Testis (tissue), 3 donors: Measurements from ENCODE around the gene GNA12. TPM values are rescaled to one million over a fixed set of nuclear protein-coding genes. Genes with fewer than 3 reads are reported as not detected.

ENCODE experiments used
- DNase-seq: peaks from one replicate; pipeline ENCODE4 v3.0.0-alpha.2; 2019
- H3K27ac ChIP-seq, 2 donors: fragments of 200-600 bp; sonication (generic); one replicate each; pipeline ENCODE4 v1.5.1; 2019
- H3K27me3 ChIP-seq: fragments of 200-600 bp; sonication (generic); one replicate; pipeline ENCODE4 v1.5.1; 2019
- H3K36me3 ChIP-seq: fragments of 200-600 bp; sonication (generic); one replicate; pipeline ENCODE4 v1.5.1; 2017; ENCODE audit warnings: low read depth; ENCODE audit errors: missing control alignments
- H3K4me1 ChIP-seq: fragments of 200-600 bp; sonication (generic); one replicate; pipeline ENCODE4 v1.5.1; 2019
- H3K4me3 ChIP-seq, 2 donors: fragments of 200-600 bp; sonication (generic); one replicate each; pipeline ENCODE4 v1.5.1; 2017 to 2019
- H3K9me3 ChIP-seq: fragments of 200-600 bp; sonication (generic); one replicate; pipeline ENCODE4 v1.5.1; 2017
- POLR2A ChIP-seq: fragments of 450-650 bp; IDR thresholded peaks from one replicate; pipeline ENCODE4 v1.6.1; 2017; ENCODE audit warnings: antibody characterized with exemption, mild to moderate bottlenecking, moderate library complexity
- WGBS, 2 donors: methylation state at CpG; one replicate each; pipeline ENCODE4 v1.1.5; 2018; 5-methylcytosine and 5-hydroxymethylcytosine counted together
- intact Hi-C: fragments of 100-400 bp; cut with DNase I; formaldehyde crosslinking; loops from one replicate; pipeline ENCODE4 v1.15.1; 2023; ENCODE audit warnings: low total_unique reads
- polyA plus RNA-seq: library from polyadenylated mRNA; stranded (reverse); fragments of 350-450 nt; fragmentation: Illumina TruSeq; extraction: RNeasy Lipid Tissue Mini Kit (QIAGEN cat#74804); gene quantifications from one replicate; pipeline ENCODE4 v1.2.3, GENCODE V29; 2014; ENCODE audit warnings: low read depth, low replicate concordance; ENCODE audit not compliant: insufficient read depth
- total RNA-seq, 2 donors: library from RNA; depleted of rRNA; stranded (reverse); fragments of >200 nt; gene quantifications; one replicate each; pipeline ENCODE4 v1.2.3, GENCODE V29; 2016
- TF ChIP-seq, protein P1 (sequence below), 3 experiments: fragments of 450-650 bp in 2 of 3; fragments of 200-600 bp in 1 of 3; sonication (generic) in 1 of 3; IDR thresholded peaks; one replicate each; pipeline ENCODE4 v1.5.1; 2016 to 2019; ENCODE audit warnings: antibody characterized with exemption in 3 of 3, mild to moderate bottlenecking in 2 of 3, moderate library complexity in 1 of 3

Gene GNA12
- total and polyA plus RNA-seq, 3 donors from 2014 or later: 50.0 to 69.6 (median 53.2) TPM

DNA sequence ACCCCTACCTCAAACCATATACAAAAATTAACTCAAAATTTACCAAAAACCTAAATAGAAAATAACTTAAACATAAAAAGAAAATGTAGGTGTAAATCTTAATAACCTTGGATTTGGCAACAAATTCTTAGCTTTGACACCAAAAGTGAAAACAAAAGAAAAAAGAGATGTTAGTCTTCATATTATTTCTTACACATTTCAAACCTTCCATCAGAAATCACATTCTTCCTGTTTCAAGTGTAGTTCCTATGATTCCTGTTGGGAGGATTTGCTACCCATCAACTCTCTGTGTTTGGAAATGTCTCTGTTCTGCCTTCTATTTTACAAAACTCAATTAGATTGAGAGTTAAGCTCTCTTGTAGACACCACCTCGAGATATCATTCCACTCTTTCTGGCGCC is 62.0 kb downstream of the GNA12 start:
- H3K9me3 ChIP-seq: no peaks in the 10 kb centered on the region
- TF ChIP-seq, protein P1, sequence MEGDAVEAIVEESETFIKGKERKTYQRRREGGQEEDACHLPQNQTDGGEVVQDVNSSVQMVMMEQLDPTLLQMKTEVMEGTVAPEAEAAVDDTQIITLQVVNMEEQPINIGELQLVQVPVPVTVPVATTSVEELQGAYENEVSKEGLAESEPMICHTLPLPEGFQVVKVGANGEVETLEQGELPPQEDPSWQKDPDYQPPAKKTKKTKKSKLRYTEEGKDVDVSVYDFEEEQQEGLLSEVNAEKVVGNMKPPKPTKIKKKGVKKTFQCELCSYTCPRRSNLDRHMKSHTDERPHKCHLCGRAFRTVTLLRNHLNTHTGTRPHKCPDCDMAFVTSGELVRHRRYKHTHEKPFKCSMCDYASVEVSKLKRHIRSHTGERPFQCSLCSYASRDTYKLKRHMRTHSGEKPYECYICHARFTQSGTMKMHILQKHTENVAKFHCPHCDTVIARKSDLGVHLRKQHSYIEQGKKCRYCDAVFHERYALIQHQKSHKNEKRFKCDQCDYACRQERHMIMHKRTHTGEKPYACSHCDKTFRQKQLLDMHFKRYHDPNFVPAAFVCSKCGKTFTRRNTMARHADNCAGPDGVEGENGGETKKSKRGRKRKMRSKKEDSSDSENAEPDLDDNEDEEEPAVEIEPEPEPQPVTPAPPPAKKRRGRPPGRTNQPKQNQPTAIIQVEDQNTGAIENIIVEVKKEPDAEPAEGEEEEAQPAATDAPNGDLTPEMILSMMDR (IDR thresholded peaks at IDR 0.05): no peak
- no peak for TF ChIP-seq POLR2A
- H3K4me3 ChIP-seq: no peak overlapping the region
- no peaks in the 10 kb centered on the region for H3K4me1 ChIP-seq
- no peak for DNase-seq
- H3K27ac ChIP-seq: no peak overlapping the region
- intact Hi-C loops: no loop called here
- no peaks in the 10 kb centered on the region for H3K27me3 ChIP-seq
- WGBS, 2 donors: 96 to 97% methylated on average over 2 of the region's 2 CpGs
- H3K36me3 ChIP-seq: no peaks in the 10 kb centered on the region

DNA sequence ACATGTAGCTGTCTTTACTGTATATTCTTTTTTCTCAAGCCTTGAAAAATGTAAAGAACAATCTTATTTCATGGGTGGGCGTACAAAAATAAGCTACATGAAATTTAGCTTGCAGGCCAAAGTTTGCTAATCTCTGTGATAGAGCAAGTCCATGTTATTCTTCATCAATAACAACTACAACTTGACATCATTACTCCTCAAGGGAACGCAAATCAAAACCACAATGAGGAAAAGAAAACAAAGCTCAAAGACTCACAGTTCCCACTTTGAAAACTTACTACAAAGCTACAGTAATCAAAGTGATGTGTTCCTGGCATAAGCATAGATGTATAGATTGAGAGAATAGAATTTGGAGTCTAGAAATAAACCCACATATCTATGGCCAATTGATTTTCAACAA is 62.5 kb downstream of the GNA12 start:
- Histone ChIP-seq H3K36me3 (no peaks in the 10 kb centered on the region), H3K9me3 (no peaks in the 10 kb centered on the region), H3K27me3 (no peaks in the 10 kb centered on the region), H3K4me3 (no peak overlapping the region), H3K27ac (no peak overlapping the region), H3K4me1 (no peaks in the 10 kb centered on the region)
- 91 to 93% methylated on average over 2 of the region's 2 CpGs for WGBS, 2 donors
- TF ChIP-seq POLR2A: no peak
- TF ChIP-seq, protein P1 (IDR thresholded peaks at IDR 0.05): no peak
- intact Hi-C loops: no loop called here
- DNase-seq: no peak

DNA sequence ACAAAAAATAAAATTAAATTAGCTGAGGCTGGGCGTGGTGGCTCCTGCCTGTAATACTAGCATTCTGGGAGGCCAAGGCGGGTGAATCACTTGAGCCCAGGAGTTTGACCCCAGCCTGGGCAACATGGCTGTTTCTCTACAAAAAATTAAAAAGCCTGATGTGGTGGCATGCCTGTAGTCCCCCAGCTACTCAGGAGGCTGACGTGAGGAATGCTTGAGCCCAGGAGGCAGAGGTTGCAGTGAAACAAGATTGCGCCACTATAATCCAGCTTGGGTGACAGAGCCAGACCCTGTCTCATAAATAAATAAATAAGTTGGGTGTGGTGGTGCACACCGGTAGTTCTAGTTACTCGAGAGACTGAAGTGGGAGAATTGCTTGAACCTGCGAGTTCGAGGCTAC is 65.1 kb downstream of the GNA12 start:
- TF ChIP-seq, protein P1 (IDR thresholded peaks at IDR 0.05): no peak
- TF ChIP-seq POLR2A: no peak
- WGBS, 2 donors: 82 to 85% methylated on average over 8 of the region's 8 CpGs
- H3K36me3 ChIP-seq: no peaks in the 10 kb centered on the region
- no peaks in the 10 kb centered on the region for H3K27me3 ChIP-seq
- intact Hi-C loops: no loop called here
- DNase-seq: no peak
- no peak overlapping the region for H3K27ac ChIP-seq
- H3K9me3 ChIP-seq: no peaks in the 10 kb centered on the region
- no peaks in the 10 kb centered on the region for H3K4me1 ChIP-seq
- H3K4me3 ChIP-seq: no peak overlapping the region

DNA sequence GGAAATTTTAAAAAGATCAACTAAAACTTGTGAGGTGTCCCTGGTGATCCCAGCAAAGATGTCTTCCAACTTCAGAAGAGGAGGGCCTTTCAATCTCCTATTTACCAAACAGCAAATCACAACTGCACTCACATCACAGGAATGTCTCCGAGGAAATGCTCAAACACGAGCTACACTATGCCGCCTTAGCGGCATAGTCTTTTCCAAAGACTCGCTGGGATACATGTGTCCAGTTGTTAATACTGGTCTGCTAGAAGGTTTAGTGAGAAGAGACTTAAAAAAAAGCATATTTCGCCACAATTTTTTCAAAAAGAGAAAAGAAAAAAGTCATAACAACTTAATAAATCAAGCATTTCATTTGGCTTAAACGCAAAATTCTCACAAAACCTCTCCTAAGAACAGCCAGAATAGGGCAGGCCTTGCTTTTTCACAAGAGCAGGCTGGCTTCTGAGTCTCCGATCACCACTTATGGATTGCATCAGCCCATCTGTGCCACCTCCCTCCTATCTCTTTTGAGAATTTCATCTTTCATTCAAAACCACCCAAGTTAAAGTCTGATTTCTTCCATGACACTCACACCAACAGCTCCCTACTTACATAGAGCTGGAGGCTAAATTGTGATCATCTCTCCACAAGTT is 66.1 kb downstream of the GNA12 start:
- Histone ChIP-seq H3K4me1 (no peaks in the 10 kb centered on the region), H3K27ac (no peak overlapping the region), H3K27me3 (no peaks in the 10 kb centered on the region), H3K4me3 (no peak overlapping the region), H3K9me3 (no peaks in the 10 kb centered on the region), H3K36me3 (no peaks in the 10 kb centered on the region)
- intact Hi-C loops: no loop called here
- 94 to 96% methylated on average over 8 of the region's 8 CpGs for WGBS, 2 donors
- no peak for DNase-seq
- TF ChIP-seq, protein P1 (IDR thresholded peaks at IDR 0.05): no peak
- TF ChIP-seq POLR2A: no peak

DNA sequence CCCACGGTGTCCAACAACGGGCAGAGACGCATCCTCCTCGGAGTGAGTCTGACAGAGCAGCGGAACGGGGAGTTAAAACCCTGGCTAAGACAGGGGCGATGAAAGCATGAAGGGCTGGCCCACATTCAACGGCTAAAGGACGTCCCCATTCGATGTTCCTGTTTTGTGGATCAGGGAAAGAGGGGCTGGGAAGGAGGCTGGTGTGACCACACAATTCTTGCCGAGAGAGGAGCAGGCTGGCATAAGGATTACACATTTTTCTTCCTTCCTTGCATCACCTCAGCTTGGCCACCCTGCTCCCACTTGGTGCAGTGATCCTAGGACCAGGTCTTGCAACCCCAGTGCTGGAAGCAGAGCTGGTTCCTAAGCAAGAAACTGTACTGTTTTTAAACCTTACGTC is 67.7 kb downstream of the GNA12 start:
- intact Hi-C loops: no loop called here
- WGBS, 2 donors: 97 to 98% methylated on average over 12 of the region's 12 CpGs
- no peak overlapping the region for H3K4me3 ChIP-seq
- H3K27ac ChIP-seq: no peak overlapping the region
- no peaks in the 10 kb centered on the region for H3K27me3 ChIP-seq
- TF ChIP-seq, protein P1 (IDR thresholded peaks at IDR 0.05): no peak
- TF ChIP-seq POLR2A: no peak
- no peak for DNase-seq
- no peaks in the 10 kb centered on the region for H3K36me3 ChIP-seq
- H3K4me1 ChIP-seq: no peaks in the 10 kb centered on the region
- no peaks in the 10 kb centered on the region for H3K9me3 ChIP-seq
